GM19463 (cell line): ENCODE measurements around the gene PRDX1.
"Not testable (repeated sequence)": the region's sequence is repeated elsewhere in the genome, so short reads cannot be mapped to it uniquely, and the experiment has no call there.

ENCODE experiments used
- ATAC-seq: cut with Tn5 transposase; IDR thresholded peaks from one replicate; pipeline ENCODE4 v1.9.1; 2021; ENCODE audit warnings: mild to moderate bottlenecking, moderate library complexity; ENCODE audit not compliant: unreplicated experiment

The PRDX1 gene

GRCh38 chr1:45536886-45537285 lies 15.2 kb upstream of the PRDX1 start:
- ATAC-seq, result no peak

- no peak for ATAC-seq
These were observed 14.5 kb upstream of the PRDX1 start for GRCh38 chr1:45535988-45536766.

- no peak for ATAC-seq
These were observed 10.2 kb upstream of the PRDX1 start for GRCh38 chr1:45531873-45532272.

GRCh38 chr1:45530632-45531135 lies 9.0 kb upstream of the PRDX1 start:
- no peak for ATAC-seq

- no peak for ATAC-seq
These were observed 4.5 kb upstream of the PRDX1 start for GRCh38 chr1:45526135-45526644.

GRCh38 chr1:45523975-45524374 lies 2.3 kb upstream of the PRDX1 start:
- not testable (repeated sequence) for ATAC-seq

GRCh38 chr1:45523516-45523915 lies 1.8 kb upstream of the PRDX1 start:
- not testable (repeated sequence) for ATAC-seq

- ATAC-seq, result peak; percentile 16
These were observed 830 bp upstream of the PRDX1 start for GRCh38 chr1:45522324-45523104.

- ATAC-seq, result not testable (repeated sequence)
These were observed 1.9 kb downstream of the PRDX1 start for GRCh38 chr1:45519774-45520173.

- ATAC-seq, result no peak
These were observed 2.8 kb downstream of the PRDX1 start for GRCh38 chr1:45518910-45519309.

- ATAC-seq, result not testable (repeated sequence)
These were observed 3.3 kb downstream of the PRDX1 start for GRCh38 chr1:45518366-45518765.

GRCh38 chr1:45516465-45516864 lies 5.2 kb downstream of the PRDX1 start:
- no peak for ATAC-seq

GRCh38 chr1:45516036-45516435 lies 5.6 kb downstream of the PRDX1 start:
- ATAC-seq, result no peak

GRCh38 chr1:45513532-45514260 lies 8.0 kb downstream of the PRDX1 start:
- ATAC-seq, result not testable (repeated sequence)

- ATAC-seq, result no peak
These were observed 9.0 kb downstream of the PRDX1 start for GRCh38 chr1:45512641-45513054.

GRCh38 chr1:45510972-45511527 lies 10.6 kb downstream of the PRDX1 start:
- ATAC-seq, result no peak

GRCh38 chr1:45510036-45510971 lies 11.4 kb downstream of the PRDX1 start:
- no peak for ATAC-seq

- no peak for ATAC-seq
These were observed 13.2 kb downstream of the PRDX1 start for GRCh38 chr1:45508295-45509151.

GRCh38 chr1:45507893-45508292 lies 13.8 kb downstream of the PRDX1 start:
- ATAC-seq, result no peak
